HUES48 (cell line): ENCODE data around the gene HNRNPH1.
"Not testable (repeated sequence)": the region's sequence is repeated elsewhere in the genome, so short reads cannot be mapped to it uniquely, and the experiment has no call there.

Experiments
- H3K27ac ChIP-seq: one replicate; pipeline ENCODE4 v1.7.0; 2013; ENCODE audit warnings: low read depth, low read length, inconsistent platforms
- H3K27me3 ChIP-seq: 2 replicates; pipeline ENCODE4 v1.6.1; 2013; ENCODE audit warnings: mild to moderate bottlenecking, low read length; ENCODE audit not compliant: control insufficient read depth, insufficient read depth
- H3K36me3 ChIP-seq: 2 replicates; pipeline ENCODE4 v1.6.1; 2013; ENCODE audit warnings: low read length; ENCODE audit not compliant: control insufficient read depth, insufficient read depth
- H3K4me1 ChIP-seq: 2 replicates; pipeline ENCODE4 v1.6.1; 2013; ENCODE audit warnings: mild to moderate bottlenecking, low read length; ENCODE audit not compliant: control insufficient read depth, insufficient read depth
- H3K4me3 ChIP-seq: 2 replicates; pipeline ENCODE4 v1.5.1; 2013; ENCODE audit warnings: mild to moderate bottlenecking, low read depth, low read length
- H3K9ac ChIP-seq: 2 replicates; pipeline ENCODE4 v1.6.1; 2013; ENCODE audit warnings: mild to moderate bottlenecking, low read depth, low read length, moderate library complexity
- H3K9me3 ChIP-seq: 2 replicates; pipeline ENCODE4 v1.6.1; 2013; ENCODE audit warnings: low read length; ENCODE audit not compliant: control insufficient read depth, insufficient read depth

The HNRNPH1 gene, protein sequence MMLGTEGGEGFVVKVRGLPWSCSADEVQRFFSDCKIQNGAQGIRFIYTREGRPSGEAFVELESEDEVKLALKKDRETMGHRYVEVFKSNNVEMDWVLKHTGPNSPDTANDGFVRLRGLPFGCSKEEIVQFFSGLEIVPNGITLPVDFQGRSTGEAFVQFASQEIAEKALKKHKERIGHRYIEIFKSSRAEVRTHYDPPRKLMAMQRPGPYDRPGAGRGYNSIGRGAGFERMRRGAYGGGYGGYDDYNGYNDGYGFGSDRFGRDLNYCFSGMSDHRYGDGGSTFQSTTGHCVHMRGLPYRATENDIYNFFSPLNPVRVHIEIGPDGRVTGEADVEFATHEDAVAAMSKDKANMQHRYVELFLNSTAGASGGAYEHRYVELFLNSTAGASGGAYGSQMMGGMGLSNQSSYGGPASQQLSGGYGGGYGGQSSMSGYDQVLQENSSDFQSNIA

DNA sequence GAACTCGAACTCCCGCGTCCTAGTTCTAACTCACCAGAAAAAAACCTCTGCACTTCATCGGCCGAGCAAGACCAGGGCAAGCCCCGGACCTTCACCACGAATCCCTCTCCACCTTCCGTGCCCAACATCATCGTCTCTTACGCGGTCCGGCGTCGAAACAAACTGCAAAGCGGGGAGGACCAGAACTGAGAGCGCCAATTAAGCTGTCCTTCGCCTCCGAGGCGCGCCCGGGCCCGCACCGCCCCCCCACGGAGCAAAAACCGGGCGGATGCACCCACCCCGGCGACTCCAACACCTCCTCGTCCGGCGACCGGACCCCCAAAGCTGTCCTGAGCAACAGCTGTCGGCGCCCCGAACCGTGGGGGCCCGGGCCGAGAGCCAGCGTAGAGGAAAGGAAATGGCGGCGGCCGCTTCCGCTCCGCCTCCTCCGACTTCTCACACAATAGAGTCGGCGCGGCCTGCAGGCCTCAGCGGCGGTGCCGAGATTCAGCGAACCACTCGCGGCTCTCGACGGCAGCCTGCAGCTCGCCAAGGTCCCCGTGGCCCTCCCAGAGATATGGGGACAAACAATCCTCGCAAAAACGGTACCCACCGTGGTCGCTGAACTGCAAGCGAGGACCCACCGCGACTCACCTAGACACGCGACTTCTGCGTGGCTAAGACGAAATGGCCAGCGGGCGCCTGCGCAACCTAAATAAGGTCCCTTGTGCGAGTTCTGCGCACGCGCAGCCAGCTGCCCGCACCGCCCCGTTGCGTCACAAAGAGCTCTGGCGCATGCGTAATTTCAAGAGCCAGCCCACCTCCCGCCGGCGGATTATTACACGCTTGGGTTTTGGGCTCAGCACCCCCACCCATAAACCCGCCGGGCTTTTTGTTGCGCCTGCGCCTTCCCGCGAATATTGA is at the start of gene HNRNPH1:
HNRNPH1 (minus strand) TSS at position 669 of the 903 bp plus-strand sequence; CDS start at position 131, 538 bp downstream.
- peak within 1 kb of the TSS; percentile 97 for H3K27ac ChIP-seq
- no peaks in the 10 kb centered on the region for H3K9me3 ChIP-seq
- peak within 1 kb of the TSS; percentile 100 for H3K9ac ChIP-seq
- H3K4me1 ChIP-seq, result peaks cover 37% of the 10 kb centered on the region
- H3K36me3 ChIP-seq, result peaks cover 44% of the 10 kb centered on the region
- H3K4me3 ChIP-seq, result peak within 1 kb of the TSS; percentile 94
- H3K27me3 ChIP-seq, result no peaks in the 10 kb centered on the region

DNA sequence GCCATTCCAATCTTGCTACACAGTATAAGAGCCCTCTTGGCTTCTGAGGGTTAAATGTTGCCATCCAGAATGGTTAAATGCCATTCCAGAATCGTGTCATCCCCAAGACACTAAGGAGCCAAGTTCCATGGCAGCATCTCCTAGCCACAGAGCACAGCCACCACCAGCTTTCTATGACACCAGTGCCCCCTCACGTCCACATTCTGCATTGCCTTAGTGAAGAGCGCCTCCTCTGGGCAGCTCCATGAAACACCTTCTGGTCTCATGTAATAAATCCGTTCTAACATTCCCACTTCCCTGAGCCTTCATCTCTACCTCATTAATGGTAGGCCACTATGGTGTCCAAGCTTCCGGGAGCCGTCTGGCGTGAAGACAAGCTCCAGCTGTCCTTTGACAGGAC is 44.9 kb upstream of the HNRNPH1 start:
- Histone ChIP-seq H3K36me3 (0 out of 2 replicates have a peak, but pooled peaks cover 4% of the 10 kb centered on the region), H3K9ac (no peak overlapping the region), H3K4me1 (no peaks in the 10 kb centered on the region), H3K27me3 (no peaks in the 10 kb centered on the region), H3K4me3 (no peak overlapping the region), H3K9me3 (no peaks in the 10 kb centered on the region), H3K27ac (no peak overlapping the region)

DNA sequence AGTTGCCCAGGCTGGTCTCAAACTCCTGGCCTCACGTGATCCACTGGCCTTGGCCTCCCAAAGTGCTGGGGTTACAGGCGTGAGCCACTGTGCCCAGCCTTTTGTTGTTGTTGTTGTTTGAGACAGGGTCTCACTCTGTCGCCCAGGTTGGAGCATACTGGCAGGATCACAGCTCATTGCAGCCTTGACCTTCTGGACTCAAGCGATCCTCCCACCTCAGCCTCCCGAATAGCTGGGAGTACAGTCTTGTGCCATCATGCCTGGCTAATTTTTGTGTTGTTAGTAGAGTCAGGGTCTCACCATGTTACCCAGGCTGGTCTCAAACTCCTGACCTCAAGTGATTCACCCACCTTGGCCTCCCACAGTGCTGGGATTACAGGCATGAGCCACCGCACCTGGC is 38.2 kb upstream of the HNRNPH1 start:
- H3K4me3 ChIP-seq, H3K27me3 ChIP-seq, H3K27ac ChIP-seq, H3K36me3 ChIP-seq, H3K9ac ChIP-seq, H3K4me1 ChIP-seq, H3K9me3 ChIP-seq: not testable (repeated sequence)

DNA sequence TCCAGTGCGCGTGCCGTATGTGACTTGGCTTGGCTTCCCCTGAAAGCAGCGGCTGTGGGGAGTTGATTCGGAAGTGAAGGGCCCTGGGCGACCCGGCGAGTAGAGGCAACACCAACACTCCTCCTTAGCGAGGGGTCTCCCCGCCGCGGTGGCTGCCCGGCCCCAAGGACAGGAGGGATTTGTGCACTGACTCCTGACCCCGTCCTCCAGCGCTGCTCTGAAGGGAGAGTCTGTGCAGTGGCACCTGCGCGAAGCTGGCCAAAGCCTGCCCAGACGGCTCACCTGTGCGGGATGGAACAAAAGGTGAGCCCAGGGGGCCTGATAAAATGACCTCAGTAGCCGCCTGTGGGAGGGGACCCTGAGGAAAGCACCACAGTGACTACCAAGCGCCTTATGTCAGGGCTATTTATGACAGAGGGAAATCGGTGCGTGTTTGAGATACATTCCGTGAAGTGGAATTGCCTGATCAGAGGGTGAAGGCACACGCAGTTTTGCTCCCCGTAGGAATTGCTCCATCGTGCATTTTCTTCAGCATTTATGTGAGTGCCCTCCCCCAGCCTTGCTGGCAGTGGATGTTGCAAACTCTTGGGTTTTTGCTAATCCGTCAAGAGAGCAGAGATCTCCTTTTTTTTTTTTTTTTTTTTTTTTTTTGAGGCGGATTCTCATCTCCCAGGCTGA is 34.8 kb upstream of the HNRNPH1 start:
- not testable (repeated sequence) for H3K27ac ChIP-seq, H3K4me1 ChIP-seq, H3K27me3 ChIP-seq, H3K9me3 ChIP-seq, H3K36me3 ChIP-seq
- H3K9ac ChIP-seq, result peak overlapping the region; percentile 56; the same call in 1 of the 2 replicates
- H3K4me3 ChIP-seq, result peak overlapping the region; percentile 70

DNA sequence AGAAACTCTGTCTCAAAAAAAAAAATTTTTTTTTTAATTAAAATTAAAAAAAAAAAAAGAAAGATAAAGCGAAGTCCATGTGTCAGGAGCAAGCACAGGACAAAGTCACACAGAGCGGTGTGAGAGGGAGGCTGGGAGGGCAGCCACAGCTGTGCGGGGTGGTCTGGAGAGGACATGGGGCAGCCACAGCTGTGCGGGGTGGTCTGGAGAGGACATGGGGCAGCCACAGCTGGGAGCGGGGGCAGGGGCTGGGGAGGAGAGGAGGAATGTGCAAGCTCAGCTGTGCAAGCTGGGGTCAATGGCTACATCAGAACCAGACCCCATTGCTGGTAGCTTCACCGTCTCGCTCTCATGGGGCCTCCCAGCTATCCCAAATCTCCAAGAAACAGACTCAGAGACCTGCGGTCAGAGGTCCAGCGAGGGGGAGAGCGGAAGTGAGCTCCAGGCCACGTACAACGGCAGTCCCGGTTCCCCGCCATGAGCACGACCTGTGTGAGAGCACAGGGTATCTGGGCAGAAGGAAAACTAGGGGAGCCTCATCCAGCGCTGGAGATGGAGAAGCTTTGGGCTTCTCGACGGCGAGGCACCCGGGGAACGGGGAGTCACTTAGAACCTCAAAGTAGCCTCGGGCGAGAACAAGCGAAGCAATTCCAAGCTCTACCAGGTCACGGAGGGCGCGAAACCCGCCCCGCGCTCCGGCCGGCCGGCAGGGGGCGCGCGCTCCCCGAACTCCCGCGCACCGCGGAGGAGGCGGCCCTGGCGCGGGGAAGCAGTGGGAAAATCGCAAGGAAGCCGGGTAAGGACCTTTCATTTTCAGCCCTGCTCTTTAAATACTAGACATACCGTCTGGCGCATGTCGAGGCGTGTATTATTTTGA is 34.1 kb upstream of the HNRNPH1 start:
- H3K27ac ChIP-seq, H3K9ac ChIP-seq, H3K36me3 ChIP-seq, H3K9me3 ChIP-seq, H3K4me3 ChIP-seq, H3K4me1 ChIP-seq, H3K27me3 ChIP-seq: not testable (repeated sequence)

DNA sequence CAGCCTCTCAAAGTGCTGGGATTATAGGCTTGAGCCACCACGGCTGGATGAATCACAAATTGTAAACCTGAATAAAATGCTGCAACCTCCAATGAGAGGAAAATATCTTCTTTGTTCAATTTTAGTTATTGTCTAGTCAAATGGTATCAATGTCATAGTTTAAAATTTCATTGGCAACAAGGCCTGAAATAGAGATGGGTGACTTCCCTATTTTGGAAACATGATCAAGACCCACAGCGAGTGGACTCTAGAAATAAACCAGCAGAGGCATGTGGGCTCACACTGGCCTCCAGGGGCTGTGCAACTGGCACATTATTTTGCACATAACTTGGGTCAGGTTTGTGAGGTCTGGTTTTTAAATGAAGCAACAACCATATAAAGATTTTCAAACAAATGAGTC is 29.7 kb upstream of the HNRNPH1 start:
- H3K9me3 ChIP-seq, H3K36me3 ChIP-seq, H3K4me3 ChIP-seq, H3K27me3 ChIP-seq, H3K9ac ChIP-seq, H3K27ac ChIP-seq, H3K4me1 ChIP-seq: not testable (repeated sequence)

DNA sequence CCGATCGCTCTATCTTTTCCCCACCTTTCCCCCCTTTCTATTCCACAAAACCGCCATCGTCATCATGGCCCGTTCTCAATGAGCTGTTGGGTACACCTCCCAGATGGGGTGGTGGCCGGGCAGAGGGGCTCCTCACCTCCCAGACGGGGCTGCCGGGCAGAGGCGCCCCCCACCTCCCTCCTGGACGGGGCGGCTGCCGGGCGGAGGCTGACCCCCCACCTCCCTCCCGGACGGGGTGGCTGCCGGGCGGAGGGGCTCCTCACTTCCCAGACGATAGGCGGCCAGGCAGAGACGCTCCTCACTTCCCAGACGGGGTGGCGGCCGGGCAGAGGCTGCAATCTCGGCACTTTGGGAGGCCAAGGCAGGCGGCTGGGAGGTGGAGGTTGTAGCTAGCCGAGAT is 26.8 kb upstream of the HNRNPH1 start:
- H3K9ac ChIP-seq, H3K27ac ChIP-seq, H3K36me3 ChIP-seq, H3K4me3 ChIP-seq, H3K9me3 ChIP-seq, H3K4me1 ChIP-seq, H3K27me3 ChIP-seq: not testable (repeated sequence)

DNA sequence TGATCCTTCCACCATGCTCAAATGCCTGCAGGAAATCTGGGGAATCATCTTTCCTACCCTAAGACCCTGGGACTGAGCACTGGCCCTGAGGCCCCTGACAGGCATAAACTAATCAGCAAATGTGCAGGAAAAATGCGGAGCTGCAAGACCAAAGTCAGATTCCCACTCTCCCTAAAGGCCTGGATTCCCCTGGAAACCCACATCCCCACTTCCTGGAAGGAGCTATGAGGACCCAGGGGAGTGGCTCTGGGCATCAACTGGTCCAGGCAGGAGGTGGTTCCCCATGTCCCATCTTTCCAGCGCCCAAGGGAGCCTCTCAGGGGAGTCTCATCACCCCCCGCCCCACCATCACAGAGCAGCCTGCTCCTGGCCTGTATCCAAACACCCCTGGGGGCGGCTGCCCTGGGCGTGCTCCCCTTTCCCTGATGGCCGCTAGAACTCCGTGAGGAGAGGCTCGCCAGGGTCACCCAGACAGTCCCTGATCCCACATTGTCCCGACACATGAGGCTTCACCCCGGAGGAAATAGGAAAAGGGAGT is 25.8 kb upstream of the HNRNPH1 start:
- not testable (repeated sequence) for H3K9ac ChIP-seq, H3K36me3 ChIP-seq, H3K9me3 ChIP-seq, H3K27ac ChIP-seq, H3K4me1 ChIP-seq, H3K27me3 ChIP-seq, H3K4me3 ChIP-seq

DNA sequence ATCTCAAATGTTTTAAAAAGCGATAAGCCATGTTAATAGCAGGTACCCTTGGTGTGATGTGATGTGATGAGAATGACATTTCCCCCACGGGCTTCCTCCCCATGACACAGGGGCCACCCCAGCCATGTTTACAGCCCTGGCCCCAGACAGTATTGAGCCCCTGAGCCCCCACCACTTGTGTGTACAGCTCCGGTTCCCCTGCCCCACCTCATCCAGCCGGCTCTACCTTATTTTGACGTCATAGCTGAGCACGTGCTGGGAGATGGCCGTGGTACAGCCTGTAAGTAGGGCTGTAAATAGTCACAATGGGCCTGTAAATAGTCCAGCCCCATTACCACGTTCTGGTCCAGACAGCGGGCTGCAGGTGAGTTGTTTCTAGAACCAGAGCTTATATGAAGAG is 24.9 kb upstream of the HNRNPH1 start:
- Histone ChIP-seq H3K27ac (no peak overlapping the region), H3K9ac (no peak overlapping the region), H3K36me3 (no peaks in the 10 kb centered on the region), H3K4me3 (no peak overlapping the region), H3K4me1 (no peaks in the 10 kb centered on the region), H3K27me3 (no peaks in the 10 kb centered on the region), H3K9me3 (no peaks in the 10 kb centered on the region)

DNA sequence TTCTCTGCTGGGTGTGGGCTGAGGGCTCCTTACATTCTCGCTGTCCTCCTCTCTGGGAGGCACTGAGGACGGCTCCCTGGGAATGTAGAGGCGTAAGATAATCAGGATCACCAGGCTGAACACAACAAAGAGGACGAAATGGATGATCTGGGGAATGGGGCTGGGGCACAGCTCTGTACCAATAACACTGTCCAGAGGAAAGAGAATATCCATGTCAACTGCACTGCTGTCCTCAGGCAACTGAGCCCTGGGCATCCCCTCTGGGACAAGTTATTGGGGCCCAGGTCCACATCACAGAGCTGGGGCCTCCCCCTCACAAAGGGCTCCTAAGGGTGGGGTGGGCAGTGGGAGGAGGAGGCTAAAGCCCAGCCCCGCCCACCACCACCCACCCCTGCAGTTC is 21.3 kb upstream of the HNRNPH1 start:
- H3K9ac ChIP-seq, H3K9me3 ChIP-seq, H3K27me3 ChIP-seq, H3K4me1 ChIP-seq, H3K36me3 ChIP-seq, H3K27ac ChIP-seq, H3K4me3 ChIP-seq: not testable (repeated sequence)
